ENCODE results near the gene ANO10. TPM values are rescaled to one million over a fixed set of nuclear protein-coding genes. Genes with fewer than 3 reads are reported as not detected.
"Not testable (repeated sequence)": the region's sequence is repeated elsewhere in the genome, so short reads cannot be mapped to it uniquely, and the experiment has no call there.

The ANO10 gene
- total RNA-seq, 4 donors from 2014 or later, result 20.9 to 70.5 (median 48.0) TPM

GRCh38 chr3:43525386-43525785 is 96.4 kb downstream of the ANO10 start:
- intact Hi-C loops (cut with DNase I; ENCODE audit: low total_unique reads) (no loop called here), in situ Hi-C loops (cut with MboI; ENCODE audit: low pct_ligation_motif_present in 1 of 4, low pct_unique_long_range_greater_than_20kb in 1 of 4, low sequenced_read_pairs in 3 of 4) (loop anchor here in 1 of 4 donors (25.0 kb wide), 1 partner anchor 687 kb away; no protein-coding TSS in a partner anchor)
- no peak overlapping the region for H3K4me3 ChIP-seq
- no peaks in the 10 kb centered on the region for H3K4me1 ChIP-seq
- no peak overlapping the region for H3K27ac ChIP-seq
- 87 to 93% methylated on average over 2 of the region's 2 CpGs for WGBS, 2 donors (ENCODE audit: low coverage in 1 of 2)
- H3K9me3 ChIP-seq, result no peaks in the 10 kb centered on the region
- TF ChIP-seq POLR2AphosphoS5 (IDR thresholded peaks at IDR 0.05) (no peak), CTCF (IDR thresholded peaks at IDR 0.05) (no peak), POLR2A (IDR thresholded peaks at IDR 0.05) (no peak), EP300 (IDR thresholded peaks at IDR 0.05; ENCODE audit: low read depth) (no peak)
- no peaks in the 10 kb centered on the region for H3K27me3 ChIP-seq
- H3K36me3 ChIP-seq, result peaks cover 0 to 7% (median 2%) of the 10 kb centered on the region in 4 donors
- no peak for DNase-seq

- intact Hi-C loops (cut with DNase I; ENCODE audit: low total_unique reads), result no loop called here
- H3K27me3 ChIP-seq, result no peaks in the 10 kb centered on the region
- TF ChIP-seq EP300 (IDR thresholded peaks at IDR 0.05; ENCODE audit: low read depth) (no peak), POLR2AphosphoS5 (IDR thresholded peaks at IDR 0.05) (no peak), POLR2A (IDR thresholded peaks at IDR 0.05) (no peak), CTCF (IDR thresholded peaks at IDR 0.05) (no peak)
- peaks cover 0 to 3% (median 1%) of the 10 kb centered on the region in 4 donors for H3K36me3 ChIP-seq
- H3K27ac ChIP-seq, result no peak overlapping the region
- peaks cover 0 to 6% of the 10 kb centered on the region in 2 donors for H3K9me3 ChIP-seq
- no peak for DNase-seq
- WGBS, 2 donors (ENCODE audit: low coverage in 1 of 2), result 84% methylated on average over 3 of the region's 3 CpGs; no CpG with 5 or more reads in 1 of the 2 donors
- in situ Hi-C loops (cut with MboI; ENCODE audit: low pct_ligation_motif_present in 1 of 4, low pct_unique_long_range_greater_than_20kb in 1 of 4, low sequenced_read_pairs in 3 of 4), result loop anchor here (25.0 kb wide), 2 partner anchors 361 to 561 kb away; no protein-coding TSS in a partner anchor
- no peak overlapping the region for H3K4me3 ChIP-seq
- H3K4me1 ChIP-seq, result no peaks in the 10 kb centered on the region
These were observed 98.3 kb downstream of the ANO10 start for GRCh38 chr3:43523454-43524053.

GRCh38 chr3:43522727-43523362 is 99.0 kb downstream of the ANO10 start:
- TF ChIP-seq POLR2AphosphoS5 (IDR thresholded peaks at IDR 0.05), result no peak
- TF ChIP-seq CTCF (IDR thresholded peaks at IDR 0.05), result no peak
- no peak for TF ChIP-seq POLR2A (IDR thresholded peaks at IDR 0.05)
- no peak for TF ChIP-seq EP300 (IDR thresholded peaks at IDR 0.05; ENCODE audit: low read depth)
- WGBS, 2 donors (ENCODE audit: low coverage in 1 of 2), result 87 to 89% methylated on average over 3 of the region's 3 CpGs
- Histone ChIP-seq H3K36me3 (peaks cover 0 to 3% (median 0%) of the 10 kb centered on the region in 4 donors), H3K27ac (no peak overlapping the region), H3K9me3 (peaks cover 0 to 11% of the 10 kb centered on the region in 2 donors), H3K27me3 (no peaks in the 10 kb centered on the region), H3K4me1 (no peaks in the 10 kb centered on the region), H3K4me3 (no peak overlapping the region)
- intact Hi-C loops (cut with DNase I; ENCODE audit: low total_unique reads) (no loop called here), in situ Hi-C loops (cut with MboI; ENCODE audit: low pct_ligation_motif_present in 1 of 4, low pct_unique_long_range_greater_than_20kb in 1 of 4, low sequenced_read_pairs in 3 of 4) (loop anchor here (25.0 kb wide), 2 partner anchors 361 to 561 kb away; no protein-coding TSS in a partner anchor)
- DNase-seq, result no peak

- Histone ChIP-seq H3K4me1 (no peaks in the 10 kb centered on the region), H3K4me3 (no peak overlapping the region), H3K36me3 (peaks cover 0 to 3% (median 0%) of the 10 kb centered on the region in 4 donors), H3K27ac (no peak overlapping the region), H3K9me3 (peaks cover 0 to 11% of the 10 kb centered on the region in 2 donors), H3K27me3 (no peaks in the 10 kb centered on the region)
- WGBS, 2 donors (ENCODE audit: low coverage in 1 of 2), result 85 to 87% methylated on average over 1 of the region's 1 CpG
- DNase-seq, result no peak
- TF ChIP-seq CTCF (IDR thresholded peaks at IDR 0.05), result no peak
- no peak for TF ChIP-seq EP300 (IDR thresholded peaks at IDR 0.05; ENCODE audit: low read depth)
- no peak for TF ChIP-seq POLR2AphosphoS5 (IDR thresholded peaks at IDR 0.05)
- TF ChIP-seq POLR2A (IDR thresholded peaks at IDR 0.05), result no peak
- in situ Hi-C loops (cut with MboI; ENCODE audit: low pct_ligation_motif_present in 1 of 4, low pct_unique_long_range_greater_than_20kb in 1 of 4, low sequenced_read_pairs in 3 of 4), result loop anchor here (25.0 kb wide), 2 partner anchors 360 to 560 kb away; no protein-coding TSS in a partner anchor
- intact Hi-C loops (cut with DNase I; ENCODE audit: low total_unique reads), result no loop called here
These were observed 99.9 kb downstream of the ANO10 start for GRCh38 chr3:43521941-43522340.

- H3K4me1 ChIP-seq; H3K4me3 ChIP-seq; DNase-seq; H3K36me3 ChIP-seq; H3K27ac ChIP-seq; H3K27me3 ChIP-seq; intact Hi-C loops (cut with DNase I; ENCODE audit: low total_unique reads): not testable (repeated sequence)
- in situ Hi-C loops (cut with MboI; ENCODE audit: low pct_ligation_motif_present in 1 of 4, low pct_unique_long_range_greater_than_20kb in 1 of 4, low sequenced_read_pairs in 3 of 4), result loop anchor here (25.0 kb wide), 2 partner anchors 356 to 556 kb away; no protein-coding TSS in a partner anchor
- WGBS, 2 donors (ENCODE audit: low coverage in 1 of 2), result 96% methylated on average over 7 of the region's 7 CpGs; no CpG with 5 or more reads in 1 of the 2 donors
- peaks cover 0 to 11% of the 10 kb centered on the region in 2 donors for H3K9me3 ChIP-seq
These were observed 103.3 kb downstream of the ANO10 start for GRCh38 chr3:43518515-43518914.
